GM19238 (cell line): ENCODE results near the gene ZBED2.
"Not testable (repeated sequence)": the region's sequence is repeated elsewhere in the genome, so short reads cannot be mapped to it uniquely, and the experiment has no call there.

Source experiments
- DNase-seq: peaks from one replicate; pipeline ENCODE4 v3.0.0; 2011; ENCODE audit warnings: low spot score; ENCODE audit not compliant: insufficient read length

ZBED2 gene

GRCh38 chr3:111595232-111595631 is at the start of gene ZBED2:
TSS of gene ZBED2 (minus strand) at chr3:111595346. CDS start at chr3:111594201, 1,145 bp downstream.
- no peak for DNase-seq

- no peak for DNase-seq
Observed at GRCh38 chr3:111639316-111639715, 44.2 kb upstream of the ZBED2 start.

GRCh38 chr3:111636366-111636885 is 41.3 kb upstream of the ZBED2 start:
- no peak for DNase-seq

GRCh38 chr3:111635403-111635802 is 40.3 kb upstream of the ZBED2 start:
- no peak for DNase-seq

GRCh38 chr3:111630638-111631037 is 35.5 kb upstream of the ZBED2 start:
- DNase-seq, result not testable (repeated sequence)

GRCh38 chr3:111629018-111629417 is 33.9 kb upstream of the ZBED2 start:
- DNase-seq, result not testable (repeated sequence)

GRCh38 chr3:111627092-111627491 is 31.9 kb upstream of the ZBED2 start:
- DNase-seq, result no peak

- no peak for DNase-seq
Observed at GRCh38 chr3:111621535-111621934, 26.4 kb upstream of the ZBED2 start.

GRCh38 chr3:111619833-111620232 is 24.7 kb upstream of the ZBED2 start:
- DNase-seq, result no peak

GRCh38 chr3:111618945-111619344 is 23.8 kb upstream of the ZBED2 start:
- no peak for DNase-seq

GRCh38 chr3:111617912-111618601 is 22.9 kb upstream of the ZBED2 start:
- DNase-seq, result no peak

- DNase-seq, result no peak
Observed at GRCh38 chr3:111617406-111617805, 22.3 kb upstream of the ZBED2 start.

- DNase-seq, result no peak
Observed at GRCh38 chr3:111616417-111617105, 21.4 kb upstream of the ZBED2 start.

GRCh38 chr3:111615880-111616279 is 20.7 kb upstream of the ZBED2 start:
- DNase-seq, result no peak

- no peak for DNase-seq
Observed at GRCh38 chr3:111613294-111613693, 18.1 kb upstream of the ZBED2 start.

- no peak for DNase-seq
Observed at GRCh38 chr3:111610612-111611054, 15.5 kb upstream of the ZBED2 start.

- DNase-seq, result no peak
Observed at GRCh38 chr3:111610189-111610588, 15.0 kb upstream of the ZBED2 start.

GRCh38 chr3:111609700-111610099 is 14.6 kb upstream of the ZBED2 start:
- no peak for DNase-seq

GRCh38 chr3:111608383-111608782 is 13.2 kb upstream of the ZBED2 start:
- DNase-seq, result no peak

GRCh38 chr3:111607240-111607920 is 12.2 kb upstream of the ZBED2 start:
- no peak for DNase-seq

GRCh38 chr3:111605493-111605892 is 10.3 kb upstream of the ZBED2 start:
- no peak for DNase-seq

- no peak for DNase-seq
Observed at GRCh38 chr3:111605018-111605417, 9.9 kb upstream of the ZBED2 start.
